Vagina (tissue), 2 donors: ENCODE results near the gene HEPHL1.

Experiments used
- CTCF ChIP-seq, 3 experiments: fragments of 450-650 bp in 2 of 3; fragments of 200-600 bp in 1 of 3; sonication (generic) in 1 of 3; IDR thresholded peaks; one replicate each; pipeline ENCODE4 v1.5.1; 2017 to 2019; ENCODE audit warnings: antibody characterized with exemption in 3 of 3, mild to moderate bottlenecking in 2 of 3, moderate library complexity in 2 of 3
- POLR2A ChIP-seq, 2 donors: fragments of 450-650 bp; IDR thresholded peaks; one replicate each; pipeline ENCODE4 v1.6.1; 2017; ENCODE audit warnings: antibody characterized with exemption in 2 of 2, mild to moderate bottlenecking in 2 of 2, moderate library complexity in 2 of 2
- POLR2AphosphoS5 ChIP-seq, 2 donors: sonication (generic); formaldehyde crosslinking; IDR thresholded peaks; one replicate each; pipeline ENCODE4 v1.9.0; 2017; ENCODE audit warnings: antibody characterized with exemption in 2 of 2, mild to moderate bottlenecking in 2 of 2, low read depth in 1 of 2; ENCODE audit not compliant: insufficient read depth in 1 of 2

DNA sequence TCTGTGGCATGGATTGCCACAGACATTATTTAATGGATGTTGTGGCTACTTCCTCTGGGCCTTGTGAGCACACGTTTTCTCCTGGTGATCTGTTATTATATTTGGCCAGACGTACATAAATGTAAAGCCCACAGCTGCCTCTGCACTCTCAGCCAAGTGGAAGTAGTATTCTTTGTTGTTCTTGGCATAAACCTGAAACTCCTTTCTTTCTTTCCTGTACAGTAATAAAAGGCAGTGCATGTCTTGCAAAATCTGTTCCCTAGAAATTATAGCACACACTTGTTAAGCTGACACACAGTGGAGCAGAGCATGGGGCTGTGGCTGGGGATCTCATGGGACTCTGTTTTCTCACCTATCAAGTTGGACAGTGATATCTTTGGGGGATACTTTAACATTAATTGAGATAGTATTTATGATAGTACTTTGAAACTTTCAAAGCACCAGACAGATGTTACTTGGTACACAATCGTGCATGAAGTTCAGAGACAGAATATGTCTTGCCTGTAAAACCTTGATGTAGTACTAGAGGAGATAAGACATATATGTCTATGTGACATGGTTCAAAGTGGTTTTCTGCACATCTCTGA, 128.4 kb downstream of the HEPHL1 start:
- TF ChIP-seq POLR2A (IDR thresholded peaks at IDR 0.05) (no peak), CTCF (IDR thresholded peaks at IDR 0.05) (no peak), POLR2AphosphoS5 (IDR thresholded peaks at IDR 0.05; ENCODE audit: insufficient read depth in 1 of 2, low read depth in 1 of 2) (no peak)
